Activated T-cell treated with anti-CD3 and anti-CD28 coated beads, Interleukin-2, amount 50 U/mL, for 4 hours (primary cell): ENCODE results near the gene EFNB1. TPM values are rescaled to one million over a fixed set of nuclear protein-coding genes. Genes with fewer than 3 reads are reported as not detected.
"Not testable (repeated sequence)": the region's sequence is repeated elsewhere in the genome, so short reads cannot be mapped to it uniquely, and the experiment has no call there.

Experiments
- ATAC-seq, 2 donors: fragments of 200-7000 bp; cut with Tn5 transposase; one replicate each; pipeline ENCODE4 v1.10.0; 2021
- DNase-seq: peaks from one replicate; pipeline ENCODE4 v3.0.0-alpha.2; 2020
- H3K27me3 Mint-ChIP-seq: one replicate; pipeline ENCODE4 v1.8.0; 2021; ENCODE audit warnings: low read depth, mixed read lengths
- H3K36me3 Mint-ChIP-seq: one replicate; pipeline ENCODE4 v1.8.0; 2022; ENCODE audit warnings: mixed read lengths; ENCODE audit not compliant: insufficient read depth
- H3K4me1 Mint-ChIP-seq: one replicate; pipeline ENCODE4 v1.8.0; 2021; ENCODE audit warnings: low read depth, mixed read lengths
- H3K4me3 Mint-ChIP-seq: one replicate; pipeline ENCODE4 v1.8.0; 2021; ENCODE audit warnings: mild to moderate bottlenecking, moderate library complexity, mixed read lengths
- H3K9me3 Mint-ChIP-seq: one replicate; pipeline ENCODE4 v1.8.0; 2021; ENCODE audit warnings: mixed read lengths
- total RNA-seq, 3 donors: library from RNA; stranded (reverse); gene quantifications; one replicate each; pipeline ENCODE4 v1.2.1, GENCODE V29; 2021

EFNB1 gene
- total RNA-seq, result 10 to 100 TPM in 1 of 3 donors, 1 to 10 TPM in 2; 9.6 to 10.7 (median 9.9) TPM

GRCh38 chrX:68828740-68829581 is at the start of gene EFNB1:
Gene EFNB1, plus strand, starts transcription at chrX:68829021. Its CDS starts 756 bp downstream, at chrX:68829777.
- Mint-ChIP-seq H3K27me3 (peaks cover 1% of the 10 kb centered on the region), H3K4me3 (peak within 1 kb of the TSS; percentile 85), H3K9me3 (no peaks in the 10 kb centered on the region), H3K4me1 (peaks cover 19% of the 10 kb centered on the region), H3K36me3 (no peaks in the 10 kb centered on the region)
- DNase-seq (peak; percentile 79), ATAC-seq (peak; percentile 90 to 92)

DNA sequence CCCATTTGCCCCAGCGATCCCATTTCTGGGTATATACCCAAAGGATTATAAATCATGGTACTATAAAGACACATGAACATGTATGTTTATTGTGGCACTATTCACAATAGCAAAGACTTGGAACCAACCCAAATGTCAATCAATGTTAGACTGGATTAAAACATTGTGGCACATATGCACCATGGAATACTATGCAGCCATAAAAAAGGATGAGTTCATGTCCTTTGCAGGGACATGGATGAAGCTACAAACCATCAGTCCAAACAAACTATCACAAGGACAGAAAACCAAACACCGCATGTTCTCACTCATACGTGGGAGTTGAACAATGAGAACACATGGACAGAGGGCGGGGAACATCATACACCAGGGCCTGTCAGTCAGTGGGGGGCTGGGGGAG is 47.5 kb upstream of the EFNB1 start:
- not testable (repeated sequence) for DNase-seq, H3K9me3 Mint-ChIP-seq, H3K4me3 Mint-ChIP-seq, H3K36me3 Mint-ChIP-seq, ATAC-seq, H3K27me3 Mint-ChIP-seq, H3K4me1 Mint-ChIP-seq

DNA sequence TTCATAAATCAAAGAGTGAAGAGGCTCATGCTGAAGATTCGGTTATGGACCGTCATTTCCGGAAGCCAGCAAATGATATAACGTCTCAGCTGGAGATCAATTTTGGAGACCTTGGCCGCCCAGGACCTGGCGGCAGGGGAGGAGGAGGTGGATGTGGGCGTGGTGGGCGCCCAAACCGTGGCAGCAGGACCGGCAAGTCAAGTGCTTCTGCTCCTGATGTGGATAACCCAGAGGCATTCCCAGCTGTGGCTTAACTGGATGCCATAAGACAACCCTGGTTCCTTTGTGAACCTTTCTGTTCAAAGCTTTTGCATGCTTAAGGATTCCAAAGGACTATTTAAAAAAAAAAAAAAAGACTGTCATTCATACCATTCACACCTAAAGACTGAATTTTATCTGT is 44.0 kb upstream of the EFNB1 start:
- Mint-ChIP-seq H3K36me3 (no peaks in the 10 kb centered on the region), H3K4me3 (no peak overlapping the region), H3K9me3 (no peaks in the 10 kb centered on the region), H3K27me3 (no peaks in the 10 kb centered on the region), H3K4me1 (no peaks in the 10 kb centered on the region)
- no peak for ATAC-seq
- DNase-seq, result no peak

DNA sequence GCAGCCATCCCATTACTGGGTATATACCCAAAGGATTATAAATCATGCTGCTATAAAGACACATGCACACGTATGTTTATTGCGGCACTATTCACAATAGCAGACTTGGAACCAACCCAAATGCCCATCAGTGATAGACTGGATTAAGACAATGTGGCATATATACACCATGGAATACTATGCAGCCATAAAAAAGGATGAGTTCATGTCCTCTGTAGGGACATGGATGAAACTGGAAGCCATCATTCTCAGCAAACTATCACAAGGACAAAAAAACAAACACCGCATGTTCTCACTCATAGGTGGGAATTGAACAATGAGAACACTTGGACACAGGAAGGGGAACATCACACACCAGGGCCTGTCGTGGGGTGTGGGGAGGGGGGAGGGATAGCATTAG is 42.2 kb upstream of the EFNB1 start:
- H3K4me1 Mint-ChIP-seq, ATAC-seq, H3K4me3 Mint-ChIP-seq, H3K9me3 Mint-ChIP-seq, H3K27me3 Mint-ChIP-seq, H3K36me3 Mint-ChIP-seq, DNase-seq: not testable (repeated sequence)

- Mint-ChIP-seq H3K4me1 (no peaks in the 10 kb centered on the region), H3K27me3 (no peaks in the 10 kb centered on the region), H3K36me3 (no peaks in the 10 kb centered on the region), H3K9me3 (no peaks in the 10 kb centered on the region), H3K4me3 (no peak overlapping the region)
- no peak for DNase-seq
- ATAC-seq, result no peak
These were observed 38.9 kb upstream of the EFNB1 start for GRCh38 chrX:68789966-68790365.

GRCh38 chrX:68792083-68792482 is 36.7 kb upstream of the EFNB1 start:
- Mint-ChIP-seq H3K9me3 (no peaks in the 10 kb centered on the region), H3K27me3 (peaks cover 2% of the 10 kb centered on the region), H3K36me3 (no peaks in the 10 kb centered on the region), H3K4me1 (no peaks in the 10 kb centered on the region), H3K4me3 (no peak overlapping the region)
- DNase-seq (no peak), ATAC-seq (no peak)

DNA sequence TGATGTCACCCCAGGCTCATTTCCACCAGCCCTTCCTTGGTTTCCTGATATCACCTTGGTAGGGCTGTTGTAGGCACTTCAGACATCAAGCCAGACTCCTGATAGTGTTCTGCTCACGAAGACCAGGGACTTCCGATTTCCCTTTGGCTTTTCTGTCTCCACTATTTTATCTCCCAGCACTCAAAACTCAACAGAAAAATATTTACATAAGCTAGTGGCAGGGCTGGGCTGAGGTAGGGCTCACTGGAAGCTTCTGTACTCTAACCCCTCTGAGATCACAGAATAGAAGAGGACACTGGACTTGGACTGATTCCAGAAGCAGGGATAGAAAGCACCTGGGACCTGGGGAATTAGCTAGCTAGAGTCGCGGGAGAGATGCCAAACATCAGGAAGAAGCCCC is 34.4 kb upstream of the EFNB1 start:
- Mint-ChIP-seq H3K9me3 (peaks cover 10% of the 10 kb centered on the region), H3K36me3 (no peaks in the 10 kb centered on the region), H3K4me3 (no peak overlapping the region), H3K27me3 (peaks cover 2% of the 10 kb centered on the region), H3K4me1 (no peaks in the 10 kb centered on the region)
- ATAC-seq (no peak), DNase-seq (no peak)

- ATAC-seq (no peak), DNase-seq (no peak)
- H3K9me3 Mint-ChIP-seq, result peaks cover 10% of the 10 kb centered on the region
- H3K27me3 Mint-ChIP-seq, result peaks cover 6% of the 10 kb centered on the region
- no peaks in the 10 kb centered on the region for H3K4me1 Mint-ChIP-seq
- H3K36me3 Mint-ChIP-seq, result no peaks in the 10 kb centered on the region
- H3K4me3 Mint-ChIP-seq, result no peak overlapping the region
These were observed 33.1 kb upstream of the EFNB1 start for GRCh38 chrX:68795741-68796140.

DNA sequence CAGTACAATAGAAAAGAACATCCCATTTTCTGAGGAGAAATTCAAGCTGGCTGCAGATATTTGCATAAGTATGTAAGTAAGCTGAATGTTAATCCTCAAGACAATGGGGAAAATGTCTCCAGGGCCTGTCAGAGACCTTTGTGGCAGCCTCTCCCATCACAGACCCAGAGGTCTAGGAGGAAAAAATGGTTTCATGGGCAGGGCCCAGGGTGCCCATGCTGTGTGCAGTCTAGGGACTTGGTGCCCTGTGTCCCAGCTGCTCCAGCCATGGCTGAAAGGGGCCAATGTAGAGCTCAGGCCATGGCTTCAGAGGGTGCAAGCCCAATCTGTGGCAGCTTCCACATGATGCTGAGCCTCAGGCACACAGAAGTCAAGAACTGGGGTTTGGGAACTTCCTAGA is 30.4 kb upstream of the EFNB1 start:
- H3K27me3 Mint-ChIP-seq, H3K36me3 Mint-ChIP-seq, ATAC-seq, H3K9me3 Mint-ChIP-seq, H3K4me3 Mint-ChIP-seq, DNase-seq, H3K4me1 Mint-ChIP-seq: not testable (repeated sequence)

- no peaks in the 10 kb centered on the region for H3K36me3 Mint-ChIP-seq
- ATAC-seq, result no peak
- no peaks in the 10 kb centered on the region for H3K4me1 Mint-ChIP-seq
- no peak overlapping the region for H3K4me3 Mint-ChIP-seq
- H3K9me3 Mint-ChIP-seq, result peaks cover 10% of the 10 kb centered on the region
- no peak for DNase-seq
- peaks cover 10% of the 10 kb centered on the region for H3K27me3 Mint-ChIP-seq
These were observed 27.0 kb upstream of the EFNB1 start for GRCh38 chrX:68801737-68802290.

- DNase-seq, result no peak
These were observed 21.0 kb upstream of the EFNB1 start for GRCh38 chrX:68807818-68808217.

DNA sequence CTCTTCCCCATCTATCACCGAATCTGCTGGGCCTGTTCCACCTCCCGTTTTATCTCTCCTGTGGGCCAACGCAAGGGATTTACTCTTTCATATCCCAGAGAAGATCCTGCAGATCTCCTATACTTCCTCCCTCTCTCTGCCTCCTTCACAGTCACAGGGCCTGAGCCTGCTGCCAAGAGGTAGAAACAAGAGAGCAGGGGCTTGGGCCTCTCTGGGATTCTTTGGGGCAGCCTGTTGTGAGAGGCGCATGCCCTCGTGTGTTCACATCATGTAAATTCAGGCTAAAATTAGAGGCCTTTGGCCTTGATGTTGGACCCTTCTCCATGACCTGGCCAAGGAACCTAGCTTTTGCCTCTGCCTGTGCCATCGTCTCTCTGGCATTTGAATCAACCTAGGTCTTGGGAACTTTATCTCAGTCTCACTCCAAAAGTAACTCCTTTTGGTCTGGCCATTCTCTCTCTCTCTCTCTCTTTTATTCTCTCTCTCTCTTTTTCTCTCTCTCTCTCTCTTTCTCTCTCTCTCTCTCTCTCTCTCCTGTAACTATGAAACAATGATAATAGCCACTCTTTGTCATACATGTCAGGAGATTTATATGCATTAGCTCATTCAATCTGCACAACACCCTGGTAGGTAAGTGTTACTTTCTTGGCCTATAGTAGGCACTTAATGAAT is 20.0 kb upstream of the EFNB1 start:
- H3K4me3 Mint-ChIP-seq, result no peak overlapping the region
- no peak for ATAC-seq
- peaks cover 3% of the 10 kb centered on the region for H3K27me3 Mint-ChIP-seq
- DNase-seq, result no peak
- H3K9me3 Mint-ChIP-seq, result no peaks in the 10 kb centered on the region
- no peaks in the 10 kb centered on the region for H3K4me1 Mint-ChIP-seq
- no peaks in the 10 kb centered on the region for H3K36me3 Mint-ChIP-seq

More at GRCh38 chrX:68807818-68808217, 21.0 kb upstream of the EFNB1 start:
- H3K4me3 Mint-ChIP-seq, result no peak overlapping the region
- no peaks in the 10 kb centered on the region for H3K9me3 Mint-ChIP-seq
- no peaks in the 10 kb centered on the region for H3K4me1 Mint-ChIP-seq
- no peak for ATAC-seq
- peaks cover 3% of the 10 kb centered on the region for H3K27me3 Mint-ChIP-seq
- no peaks in the 10 kb centered on the region for H3K36me3 Mint-ChIP-seq

GRCh38 chrX:68820476-68821110 is 8.2 kb upstream of the EFNB1 start:
- no peaks in the 10 kb centered on the region for H3K4me1 Mint-ChIP-seq
- H3K9me3 Mint-ChIP-seq, result no peaks in the 10 kb centered on the region
- ATAC-seq (no peak), DNase-seq (no peak)
- H3K36me3 Mint-ChIP-seq, result no peaks in the 10 kb centered on the region
- H3K4me3 Mint-ChIP-seq, result no peak overlapping the region
- H3K27me3 Mint-ChIP-seq, result peaks cover 1% of the 10 kb centered on the region

- Mint-ChIP-seq H3K27me3 (peaks cover 1% of the 10 kb centered on the region), H3K4me1 (no peaks in the 10 kb centered on the region), H3K36me3 (no peaks in the 10 kb centered on the region), H3K9me3 (no peaks in the 10 kb centered on the region), H3K4me3 (no peak overlapping the region)
- DNase-seq (no peak), ATAC-seq (no peak)
These were observed 7.2 kb upstream of the EFNB1 start for GRCh38 chrX:68821616-68822015.
